HEK293 (cell line): ENCODE data around the gene ZNF292.
A peak's percentile ranks its signal among the peaks of the same experiment; 100 is the strongest.

Source experiments
- CTCF ChIA-PET: fragments of 350-600 bp; formaldehyde crosslinking; extraction: SDS; loops from one replicate; lab custom pipeline; 2021; ENCODE audit warnings: antibody characterized with exemption; lab: Yijun Ruan, JAX
- POLR2A ChIA-PET: fragments of 300-600 bp; formaldehyde crosslinking; extraction: SDS; loops from one replicate; lab custom pipeline; 2020; ENCODE audit warnings: antibody characterized with exemption, inconsistent platforms; lab: Yijun Ruan, JAX
- H3K27ac ChIP-seq: fragments of 200-500 bp; sonication (Bioruptor generic); 2 replicates; pipeline ENCODE4 v1.5.1; 2014; ENCODE audit warnings: low read depth, low read length, control low read depth, inconsistent platforms; ENCODE audit errors: extremely low read depth
- H3K36me3 ChIP-seq, 2 experiments: fragments of 200-500 bp in 1 of 2; sonication (Bioruptor generic) in 1 of 2; 1 replicate in 1 of 2; 2 replicates in 1 of 2; pipeline ENCODE4 v1.5.1; 2014 to 2017; ENCODE audit warnings: inconsistent platforms in 2 of 2, low read length in 2 of 2; ENCODE audit not compliant: control insufficient read depth in 2 of 2, insufficient read depth in 1 of 2
- H3K4me1 ChIP-seq: fragments of 200-500 bp; sonication (Bioruptor generic); 2 replicates; pipeline ENCODE4 v1.5.1; 2014; ENCODE audit warnings: mild to moderate bottlenecking, low read length, inconsistent platforms; ENCODE audit not compliant: control insufficient read depth, insufficient read depth
- H3K4me3 ChIP-seq: 2 replicates; pipeline ENCODE4 v1.5.1; 2011; ENCODE audit warnings: low read depth, mild to moderate bottlenecking, control low read depth, low read length, moderate library complexity
- H3K9me3 ChIP-seq: fragments of 200-500 bp; sonication (Bioruptor generic); 2 replicates; pipeline ENCODE4 v1.5.1; 2014; ENCODE audit warnings: low read depth, low read length, inconsistent platforms; ENCODE audit not compliant: control insufficient read depth, insufficient read depth
- GFI1B ChIP-seq: fragments of 450-650 bp; formaldehyde crosslinking; IDR thresholded peaks from 2 replicates; pipeline ENCODE4 v1.5.1; 2016; ENCODE audit warnings: missing biosample characterization, missing genetic modification characterization
- PRDM1 ChIP-seq: fragments of 450-650 bp; formaldehyde crosslinking; IDR thresholded peaks from 2 replicates; pipeline ENCODE4; 2016; ENCODE audit warnings: missing biosample characterization, missing genetic modification characterization
- ZBTB48 ChIP-seq: fragments of 450-650 bp; formaldehyde crosslinking; IDR thresholded peaks from 2 replicates; pipeline ENCODE4 v1.5.1; 2016; ENCODE audit warnings: missing biosample characterization, missing genetic modification characterization
- ZNF114 ChIP-seq: fragments of 450-650 bp; formaldehyde crosslinking; IDR thresholded peaks from 2 replicates; pipeline ENCODE4 v1.5.0; 2017; ENCODE audit warnings: missing biosample characterization, missing genetic modification characterization
- ZNF133 ChIP-seq: fragments of 450-650 bp; formaldehyde crosslinking; IDR thresholded peaks from 2 replicates; pipeline ENCODE4 v1.5.1; 2016; ENCODE audit warnings: missing biosample characterization, missing genetic modification characterization
- ZNF214 ChIP-seq: fragments of 450-650 bp; formaldehyde crosslinking; IDR thresholded peaks from 2 replicates; pipeline ENCODE4 v1.5.1; 2017; ENCODE audit warnings: missing biosample characterization, mild to moderate bottlenecking, missing genetic modification characterization, borderline replicate concordance
- ZNF266 ChIP-seq: fragments of 450-650 bp; formaldehyde crosslinking; IDR thresholded peaks from 2 replicates; pipeline ENCODE4 v1.5.1; 2016; ENCODE audit warnings: missing biosample characterization, missing genetic modification characterization, low read depth
- ZNF280D ChIP-seq: fragments of 450-650 bp; formaldehyde crosslinking; IDR thresholded peaks from 2 replicates; pipeline ENCODE4 v1.5.1; 2016; ENCODE audit warnings: missing biosample characterization, missing genetic modification characterization
- ZNF350 ChIP-seq: fragments of 450-650 bp; formaldehyde crosslinking; IDR thresholded peaks from 2 replicates; pipeline ENCODE4 v1.5.0; 2017; ENCODE audit warnings: missing biosample characterization, mild to moderate bottlenecking, missing genetic modification characterization
- ZNF362 ChIP-seq: fragments of 450-650 bp; formaldehyde crosslinking; IDR thresholded peaks from 2 replicates; pipeline ENCODE4 v1.5.1; 2016; ENCODE audit warnings: missing biosample characterization, missing genetic modification characterization
- ZNF366 ChIP-seq: fragments of 450-650 bp; formaldehyde crosslinking; conservative IDR thresholded peaks from 2 replicates; pipeline ENCODE4 v1.5.1; 2016; ENCODE audit warnings: missing biosample characterization, missing genetic modification characterization
- ZNF549 ChIP-seq: fragments of 450-650 bp; IDR thresholded peaks from 2 replicates; pipeline ENCODE4 v1.5.1; 2018; ENCODE audit warnings: missing biosample characterization, missing genetic modification characterization, mild to moderate bottlenecking, inconsistent platforms, moderate library complexity
- ZNF626 ChIP-seq: fragments of 450-650 bp; sonication (Bioruptor Pico); formaldehyde crosslinking; IDR thresholded peaks from 2 replicates; pipeline ENCODE4 v1.5.1; 2018; ENCODE audit warnings: missing biosample characterization, missing genetic modification characterization, inconsistent platforms
- ZNF701 ChIP-seq: fragments of 450-650 bp; formaldehyde crosslinking; IDR thresholded peaks from 2 replicates; pipeline ENCODE4 v1.5.1; 2016; ENCODE audit warnings: missing biosample characterization, missing genetic modification characterization

The ZNF292 gene

GRCh38 chr6:87164506-87164905, 9.1 kb downstream of the ZNF292 start:
- Histone ChIP-seq H3K9me3 (no peaks in the 10 kb centered on the region), H3K4me1 (peaks cover 2% of the 10 kb centered on the region; the same call in 1 of the 2 replicates), H3K4me3 (no peak overlapping the region), H3K27ac (no peak overlapping the region), H3K36me3 (peaks cover under 1 to 1% of the 10 kb centered on the region in 2 experiments; a peak in 2 of 3 replicates)
- CTCF ChIA-PET: no interaction called here
- POLR2A ChIA-PET: no interaction called here
- no peak for TF ChIP-seq ZNF214 (tag by site-specific recombination)
- TF ChIP-seq PRDM1: peak; percentile 44; the same call in 1 of the 2 replicates
- peak; percentile 52; the same call in 1 of the 2 replicates for TF ChIP-seq ZNF362 (tag by site-specific recombination)

GRCh38 chr6:87165185-87165584, 9.8 kb downstream of the ZNF292 start:
- no peak overlapping the region for H3K4me3 ChIP-seq
- POLR2A ChIA-PET: interaction anchor here (0.6 kb wide), 1 partner anchor 1013 kb away, joined by 5 read pairs; no protein-coding TSS in a partner anchor

GRCh38 chr6:87171938-87172633, 16.7 kb downstream of the ZNF292 start:
- no peak overlapping the region for H3K27ac ChIP-seq
- POLR2A ChIA-PET: no interaction called here
- TF ChIP-seq ZNF366 (tag by site-specific recombination): no peak
- TF ChIP-seq PRDM1: no peak
- no peak for TF ChIP-seq ZNF549 (tag by site-specific recombination)
- no peak for TF ChIP-seq ZNF701 (tag by site-specific recombination)
- no peak for TF ChIP-seq ZNF626
- no peak for TF ChIP-seq ZNF114 (tag by site-specific recombination)
- no peak for TF ChIP-seq ZNF266
- TF ChIP-seq ZNF280D (tag by site-specific recombination): no peak
- TF ChIP-seq ZNF133 (tag by site-specific recombination): no peak
- TF ChIP-seq ZNF350 (tag by site-specific recombination): no peak

More at GRCh38 chr6:87165185-87165584, 9.8 kb downstream of the ZNF292 start:
- TF ChIP-seq ZBTB48 (tag by site-specific recombination) (no peak), GFI1B (peak; percentile 67; the same call in 1 of the 2 replicates)
- no peak overlapping the region for H3K27ac ChIP-seq
- H3K36me3 ChIP-seq: peaks cover 0 to 3% of the 10 kb centered on the region in 2 experiments; a peak in 2 of 3 replicates
- H3K4me1 ChIP-seq: peaks cover 2% of the 10 kb centered on the region; the same call in 1 of the 2 replicates
- H3K9me3 ChIP-seq: no peaks in the 10 kb centered on the region
- CTCF ChIA-PET: no interaction called here

More at GRCh38 chr6:87171938-87172633, 16.7 kb downstream of the ZNF292 start:
- Histone ChIP-seq H3K4me1 (peaks cover 8% of the 10 kb centered on the region; the same call in 1 of the 2 replicates), H3K4me3 (no peak overlapping the region), H3K36me3 (peaks cover 4 to 9% of the 10 kb centered on the region in 2 experiments; a peak in 2 of 3 replicates), H3K9me3 (no peaks in the 10 kb centered on the region)
- CTCF ChIA-PET: interaction anchor here (0.6 kb wide), 1 partner anchor 1845 kb away, joined by 4 read pairs; no protein-coding TSS in a partner anchor
